Measurements from ENCODE around the gene VPS52.

VPS52 gene

DNA sequence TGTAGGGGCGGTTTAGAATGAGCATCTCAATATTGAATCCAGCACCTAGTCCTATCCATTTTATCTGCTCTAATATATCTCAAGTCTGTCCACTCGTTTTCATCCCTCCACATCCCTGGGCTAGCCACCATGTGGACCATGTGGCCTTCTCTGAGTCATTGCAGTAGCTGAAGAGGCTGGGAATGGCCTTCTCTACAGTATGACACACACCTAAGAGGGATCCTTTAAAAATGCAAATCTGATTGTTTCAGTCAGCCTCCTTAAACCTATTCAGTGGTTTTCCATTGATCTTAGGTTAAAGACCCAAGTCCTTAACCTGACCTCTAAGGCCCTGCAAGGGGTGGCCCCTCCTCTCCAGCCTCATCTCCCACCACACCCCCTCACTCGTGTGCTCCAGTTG is 54.0 kb downstream of the VPS52 start:
- no CpG with 5 or more reads among the region's 3 CpGs for WGBS (ENCODE audit: extremely low coverage, insufficient coverage, insufficient read length)
- H3K4ac ChIP-seq (ENCODE audit: low read depth, low read length): no peak overlapping the region

DNA sequence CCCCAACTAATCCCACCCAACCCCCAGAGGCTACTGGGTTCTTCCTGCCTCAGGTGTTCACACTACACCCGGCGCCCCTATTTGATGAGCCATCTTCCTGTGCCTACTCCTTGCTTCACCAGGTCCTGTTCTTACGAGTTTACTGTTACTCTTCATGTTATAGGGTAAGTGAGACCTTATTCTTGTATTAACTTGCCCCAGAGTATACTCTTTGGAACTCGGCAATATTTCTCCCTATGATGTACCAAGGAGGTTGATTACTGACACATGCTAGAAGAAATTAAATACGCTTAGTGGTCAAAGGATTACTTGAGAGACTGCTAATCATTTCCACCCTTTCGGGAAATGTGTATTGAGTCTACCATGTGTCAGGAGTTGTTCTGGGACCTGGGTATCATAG is 54.4 kb downstream of the VPS52 start:
- Histone ChIP-seq H2BK12ac (ENCODE audit: low read length) (no peak overlapping the region), H3K18ac (ENCODE audit: low read length) (no peak overlapping the region), H3K36me3 (ENCODE audit: control insufficient read depth in 1 of 2, insufficient read depth in 2 of 2, low read length in 2 of 2) (no peaks in the 10 kb centered on the region), H3K4me3 (ENCODE audit: low read depth, low read length) (no peak overlapping the region), H3K79me2 (ENCODE audit: control insufficient read depth, insufficient read depth, low read length, poor library complexity) (no peaks in the 10 kb centered on the region), H3K27me3 (ENCODE audit: insufficient read depth, low read length) (peaks cover 17% of the 10 kb centered on the region), H4K91ac (ENCODE audit: low read depth, low read length) (no peak overlapping the region), H2BK120ac (ENCODE audit: insufficient read depth, low read length, poor library complexity) (no peak overlapping the region), H3K4ac (ENCODE audit: low read depth, low read length) (no peak overlapping the region), H3K9me3 (ENCODE audit: insufficient read depth, low read depth, low read length) (peaks cover 3% of the 10 kb centered on the region), H4K12ac (ENCODE audit: low read depth, low read length) (no peak overlapping the region), H2AK5ac (ENCODE audit: low read length) (no peak overlapping the region), H3K14ac (ENCODE audit: low read length) (no peak overlapping the region), H2AFZ (ENCODE audit: insufficient read depth, low read length, poor library complexity) (no peak overlapping the region), H3K27ac (ENCODE audit: low read depth, low read length) (no peak overlapping the region), H3K79me1 (ENCODE audit: low read length) (no peaks in the 10 kb centered on the region), H3K23ac (ENCODE audit: low read length) (no peak overlapping the region), H3K4me1 (ENCODE audit: control insufficient read depth in 1 of 2, insufficient read depth in 2 of 2, low read length in 2 of 2) (peaks cover 4 to 9% of the 10 kb centered on the region in 2 experiments), H2BK5ac (ENCODE audit: low read depth, low read length, poor library complexity) (no peak overlapping the region), H3K4me2 (ENCODE audit: low read length) (no peak overlapping the region), H3K9ac (ENCODE audit: low read length) (no peak overlapping the region), H4K8ac (ENCODE audit: low read depth, low read length) (no peak overlapping the region)
- WGBS (ENCODE audit: extremely low coverage, insufficient coverage, insufficient read length): no CpG with 5 or more reads among the region's 6 CpGs
- DNase-seq: no peak

More for the DNA sequence above, 54.0 kb downstream of the VPS52 start:
- no peak overlapping the region for H4K12ac ChIP-seq (ENCODE audit: low read depth, low read length)
- no peak overlapping the region for H2AK5ac ChIP-seq (ENCODE audit: low read length)
- no peaks in the 10 kb centered on the region for H3K79me1 ChIP-seq (ENCODE audit: low read length)
- no peak overlapping the region for H4K8ac ChIP-seq (ENCODE audit: low read depth, low read length)
- no peak overlapping the region for H2AFZ ChIP-seq (ENCODE audit: insufficient read depth, low read length, poor library complexity)
- H3K9me3 ChIP-seq (ENCODE audit: insufficient read depth, low read depth, low read length): peaks cover 3% of the 10 kb centered on the region
- H3K4me1 ChIP-seq (ENCODE audit: control insufficient read depth in 1 of 2, insufficient read depth in 2 of 2, low read length in 2 of 2): peaks cover 4 to 9% of the 10 kb centered on the region in 2 experiments
- DNase-seq: no peak
- H2BK120ac ChIP-seq (ENCODE audit: insufficient read depth, low read length, poor library complexity): no peak overlapping the region
- no peak overlapping the region for H3K9ac ChIP-seq (ENCODE audit: low read length)
- no peak overlapping the region for H3K27ac ChIP-seq (ENCODE audit: low read depth, low read length)
- no peak overlapping the region for H3K23ac ChIP-seq (ENCODE audit: low read length)
- peaks cover 17% of the 10 kb centered on the region for H3K27me3 ChIP-seq (ENCODE audit: insufficient read depth, low read length)
- H2BK12ac ChIP-seq (ENCODE audit: low read length): no peak overlapping the region
- no peak overlapping the region for H3K18ac ChIP-seq (ENCODE audit: low read length)
- H3K4me3 ChIP-seq (ENCODE audit: low read depth, low read length): no peak overlapping the region
- no peak overlapping the region for H4K91ac ChIP-seq (ENCODE audit: low read depth, low read length)
- no peaks in the 10 kb centered on the region for H3K79me2 ChIP-seq (ENCODE audit: control insufficient read depth, insufficient read depth, low read length, poor library complexity)
- H3K14ac ChIP-seq (ENCODE audit: low read length): no peak overlapping the region
- H2BK5ac ChIP-seq (ENCODE audit: low read depth, low read length, poor library complexity): no peak overlapping the region
- H3K36me3 ChIP-seq (ENCODE audit: control insufficient read depth in 1 of 2, insufficient read depth in 2 of 2, low read length in 2 of 2): no peaks in the 10 kb centered on the region
- no peak overlapping the region for H3K4me2 ChIP-seq (ENCODE audit: low read length)

DNA sequence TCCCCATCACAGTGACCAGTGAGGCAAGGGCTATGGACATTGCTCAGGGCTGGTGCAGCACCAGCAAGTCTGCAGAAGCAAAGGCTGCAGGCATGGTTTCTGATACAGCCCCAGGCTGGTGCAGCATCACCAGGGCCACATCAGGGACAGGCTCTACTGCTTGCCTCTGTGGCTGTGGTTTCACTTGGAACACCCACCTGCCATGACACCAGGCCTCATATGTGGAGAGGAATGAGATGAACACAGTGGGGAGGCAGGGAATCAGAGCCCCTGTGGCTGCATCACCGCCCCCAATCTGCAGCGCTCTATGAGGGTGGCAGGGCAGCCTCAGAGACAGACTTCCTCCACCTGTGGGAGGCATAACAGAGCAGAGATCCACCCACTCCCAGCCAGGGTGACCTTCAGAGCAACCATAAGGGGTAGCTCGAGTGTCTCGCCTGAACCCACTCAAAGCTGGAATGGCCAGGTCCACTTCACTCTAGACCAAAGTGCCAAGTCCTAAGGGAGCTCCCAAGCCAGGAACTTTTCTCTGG is 55.5 kb downstream of the VPS52 start:
- no peak overlapping the region for H3K9ac ChIP-seq (ENCODE audit: low read length)

DNA sequence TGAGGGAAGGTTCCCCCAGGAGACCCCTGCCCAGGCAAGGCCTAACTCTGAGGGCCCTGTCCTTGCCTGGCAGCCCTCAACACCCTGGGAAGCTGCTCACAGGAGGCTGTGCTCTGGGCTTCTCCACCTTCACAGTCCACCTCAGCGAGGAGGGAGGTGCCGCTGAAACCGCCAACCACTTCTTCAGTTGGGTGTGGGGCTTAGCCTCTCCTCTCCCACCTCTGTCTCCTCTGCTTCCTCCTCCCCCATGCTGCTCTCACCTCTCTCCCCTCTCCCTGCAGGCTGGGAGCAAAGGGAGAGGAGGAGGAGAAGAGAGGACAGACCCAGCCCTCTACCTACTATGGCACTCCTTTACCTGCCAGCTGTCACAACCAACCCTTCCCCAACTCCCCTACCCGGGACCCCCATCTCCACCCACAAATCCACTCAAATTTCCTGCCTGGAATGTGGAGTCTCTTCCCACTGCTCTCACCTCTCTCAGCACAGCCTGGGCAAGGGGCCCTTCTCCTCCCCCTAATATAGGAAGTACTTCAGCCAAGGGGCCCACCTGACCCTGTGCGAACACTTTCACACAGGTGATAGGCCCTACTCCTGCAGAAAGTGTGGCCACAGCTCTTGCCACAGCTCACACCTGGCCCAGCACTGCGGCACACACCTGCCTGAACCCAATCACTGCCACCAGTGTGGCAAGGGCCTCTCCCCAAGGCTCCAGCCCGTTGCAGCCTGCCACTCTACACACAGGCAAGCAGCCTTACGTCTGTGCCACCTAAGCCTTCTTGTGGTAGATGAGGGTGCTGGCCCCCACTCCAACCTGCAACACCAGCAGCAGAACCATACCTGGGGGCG is 56.2 kb downstream of the VPS52 start:
- Histone ChIP-seq H3K27me3 (ENCODE audit: insufficient read depth, low read length) (peaks cover 17% of the 10 kb centered on the region), H2AK5ac (ENCODE audit: low read length) (no peak overlapping the region), H3K79me2 (ENCODE audit: control insufficient read depth, insufficient read depth, low read length, poor library complexity) (no peaks in the 10 kb centered on the region), H3K4me3 (ENCODE audit: low read depth, low read length) (no peak overlapping the region), H2BK12ac (ENCODE audit: low read length) (no peak overlapping the region), H2BK5ac (ENCODE audit: low read depth, low read length, poor library complexity) (no peak overlapping the region), H3K4ac (ENCODE audit: low read depth, low read length) (no peak overlapping the region), H4K8ac (ENCODE audit: low read depth, low read length) (no peak overlapping the region), H2BK120ac (ENCODE audit: insufficient read depth, low read length, poor library complexity) (no peak overlapping the region), H3K14ac (ENCODE audit: low read length) (no peak overlapping the region), H3K9me3 (ENCODE audit: insufficient read depth, low read depth, low read length) (peaks cover 6% of the 10 kb centered on the region), H3K9ac (ENCODE audit: low read length) (no peak overlapping the region), H2AFZ (ENCODE audit: insufficient read depth, low read length, poor library complexity) (no peak overlapping the region), H3K4me1 (ENCODE audit: control insufficient read depth in 1 of 2, insufficient read depth in 2 of 2, low read length in 2 of 2) (peaks cover 4 to 9% of the 10 kb centered on the region in 2 experiments), H3K27ac (ENCODE audit: low read depth, low read length) (no peak overlapping the region), H4K12ac (ENCODE audit: low read depth, low read length) (no peak overlapping the region), H3K79me1 (ENCODE audit: low read length) (no peaks in the 10 kb centered on the region), H3K4me2 (ENCODE audit: low read length) (no peak overlapping the region), H3K36me3 (ENCODE audit: control insufficient read depth in 1 of 2, insufficient read depth in 2 of 2, low read length in 2 of 2) (peaks cover 5 to 6% of the 10 kb centered on the region in 2 experiments), H3K18ac (ENCODE audit: low read length) (no peak overlapping the region), H3K23ac (ENCODE audit: low read length) (no peak overlapping the region), H4K91ac (ENCODE audit: low read depth, low read length) (no peak overlapping the region)
- no peak for DNase-seq
- no CpG with 5 or more reads among the region's 9 CpGs for WGBS (ENCODE audit: extremely low coverage, insufficient coverage, insufficient read length)

More for the DNA sequence above, 55.5 kb downstream of the VPS52 start:
- Histone ChIP-seq H3K27ac (ENCODE audit: low read depth, low read length) (no peak overlapping the region), H4K91ac (ENCODE audit: low read depth, low read length) (no peak overlapping the region), H4K8ac (ENCODE audit: low read depth, low read length) (no peak overlapping the region), H4K12ac (ENCODE audit: low read depth, low read length) (no peak overlapping the region), H3K36me3 (ENCODE audit: control insufficient read depth in 1 of 2, insufficient read depth in 2 of 2, low read length in 2 of 2) (peaks cover 5 to 6% of the 10 kb centered on the region in 2 experiments), H3K27me3 (ENCODE audit: insufficient read depth, low read length) (peaks cover 17% of the 10 kb centered on the region), H2BK120ac (ENCODE audit: insufficient read depth, low read length, poor library complexity) (no peak overlapping the region), H2BK5ac (ENCODE audit: low read depth, low read length, poor library complexity) (no peak overlapping the region), H2AFZ (ENCODE audit: insufficient read depth, low read length, poor library complexity) (no peak overlapping the region), H3K9me3 (ENCODE audit: insufficient read depth, low read depth, low read length) (peaks cover 6% of the 10 kb centered on the region), H3K4me2 (ENCODE audit: low read length) (no peak overlapping the region), H3K4ac (ENCODE audit: low read depth, low read length) (no peak overlapping the region), H3K23ac (ENCODE audit: low read length) (no peak overlapping the region), H3K18ac (ENCODE audit: low read length) (no peak overlapping the region), H3K4me1 (ENCODE audit: control insufficient read depth in 1 of 2, insufficient read depth in 2 of 2, low read length in 2 of 2) (peaks cover 4 to 9% of the 10 kb centered on the region in 2 experiments), H3K79me2 (ENCODE audit: control insufficient read depth, insufficient read depth, low read length, poor library complexity) (no peaks in the 10 kb centered on the region), H2AK5ac (ENCODE audit: low read length) (no peak overlapping the region), H3K79me1 (ENCODE audit: low read length) (no peaks in the 10 kb centered on the region), H3K14ac (ENCODE audit: low read length) (no peak overlapping the region), H2BK12ac (ENCODE audit: low read length) (no peak overlapping the region), H3K4me3 (ENCODE audit: low read depth, low read length) (no peak overlapping the region)
- WGBS (ENCODE audit: extremely low coverage, insufficient coverage, insufficient read length): no CpG with 5 or more reads among the region's 4 CpGs
- DNase-seq: no peak

Data from trophoblast cell (in vitro differentiated cells and primary cell).